IPS-15b (cell line): ENCODE results near the gene NRG3.

ENCODE experiments used
- H3K27me3 ChIP-seq: one replicate; pipeline ENCODE4 v1.6.1; 2013; ENCODE audit warnings: low read length; ENCODE audit not compliant: control insufficient read depth, insufficient read depth
- H3K36me3 ChIP-seq: one replicate; pipeline ENCODE4 v1.6.1; 2013; ENCODE audit warnings: low read length; ENCODE audit not compliant: control insufficient read depth, insufficient read depth
- H3K4me1 ChIP-seq: one replicate; pipeline ENCODE4 v1.6.1; 2013; ENCODE audit warnings: mild to moderate bottlenecking, low read length; ENCODE audit not compliant: control insufficient read depth, insufficient read depth
- H3K4me3 ChIP-seq: one replicate; pipeline ENCODE4 v1.5.1; 2013; ENCODE audit warnings: low read depth, low read length
- H3K9ac ChIP-seq: one replicate; pipeline ENCODE4 v1.6.1; 2013; ENCODE audit warnings: low read depth, mild to moderate bottlenecking, low read length
- H3K9me3 ChIP-seq: one replicate; pipeline ENCODE4 v1.6.1; 2013; ENCODE audit warnings: mild to moderate bottlenecking, low read length; ENCODE audit not compliant: control insufficient read depth, insufficient read depth

Gene NRG3

DNA sequence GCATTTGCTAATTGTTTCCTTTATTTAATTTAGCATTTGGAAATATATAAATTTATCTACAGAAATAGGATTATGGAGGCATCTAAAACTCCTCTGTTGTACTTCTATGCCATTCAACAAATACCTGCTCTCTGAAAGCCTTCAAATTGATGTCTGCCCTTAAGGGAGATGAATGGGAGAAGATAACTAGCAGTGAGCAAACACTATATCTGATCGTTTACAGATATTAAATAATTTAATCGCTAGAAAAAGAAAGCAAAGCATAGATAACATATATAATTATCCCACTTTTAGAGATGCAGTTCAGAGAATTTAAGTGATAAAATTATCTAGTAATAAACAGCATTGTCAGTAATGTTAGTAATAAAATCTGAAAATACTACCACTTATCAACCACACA lies 524.9 kb downstream of the NRG3 start:
- no peaks in the 10 kb centered on the region for H3K36me3 ChIP-seq
- H3K9me3 ChIP-seq = no peaks in the 10 kb centered on the region
- no peak overlapping the region for H3K9ac ChIP-seq
- peaks cover 16% of the 10 kb centered on the region for H3K4me1 ChIP-seq
- H3K4me3 ChIP-seq = no peak overlapping the region
- no peaks in the 10 kb centered on the region for H3K27me3 ChIP-seq

DNA sequence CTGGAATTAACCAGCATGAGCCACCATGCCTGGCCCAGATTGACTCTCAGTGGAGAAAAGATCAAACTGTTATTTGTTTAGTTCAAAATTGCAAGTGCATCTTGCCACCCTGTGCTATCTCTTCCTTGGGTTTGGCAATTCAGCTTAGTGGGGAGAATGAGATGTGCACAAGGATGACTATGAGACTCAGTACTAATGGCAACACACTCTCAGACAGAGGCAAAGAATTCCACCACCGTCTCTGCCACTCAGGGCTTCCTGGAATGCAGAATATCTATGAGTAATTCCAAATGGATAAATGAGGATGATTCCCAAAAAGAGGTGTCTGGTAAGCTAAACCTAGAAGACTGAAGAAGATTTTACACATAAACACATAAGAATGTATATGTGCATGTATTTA lies 525.8 kb downstream of the NRG3 start:
- H3K4me3 ChIP-seq = no peak overlapping the region
- H3K27me3 ChIP-seq = no peaks in the 10 kb centered on the region
- H3K9ac ChIP-seq = no peak overlapping the region
- peaks cover 16% of the 10 kb centered on the region for H3K4me1 ChIP-seq
- no peaks in the 10 kb centered on the region for H3K36me3 ChIP-seq
- no peaks in the 10 kb centered on the region for H3K9me3 ChIP-seq

DNA sequence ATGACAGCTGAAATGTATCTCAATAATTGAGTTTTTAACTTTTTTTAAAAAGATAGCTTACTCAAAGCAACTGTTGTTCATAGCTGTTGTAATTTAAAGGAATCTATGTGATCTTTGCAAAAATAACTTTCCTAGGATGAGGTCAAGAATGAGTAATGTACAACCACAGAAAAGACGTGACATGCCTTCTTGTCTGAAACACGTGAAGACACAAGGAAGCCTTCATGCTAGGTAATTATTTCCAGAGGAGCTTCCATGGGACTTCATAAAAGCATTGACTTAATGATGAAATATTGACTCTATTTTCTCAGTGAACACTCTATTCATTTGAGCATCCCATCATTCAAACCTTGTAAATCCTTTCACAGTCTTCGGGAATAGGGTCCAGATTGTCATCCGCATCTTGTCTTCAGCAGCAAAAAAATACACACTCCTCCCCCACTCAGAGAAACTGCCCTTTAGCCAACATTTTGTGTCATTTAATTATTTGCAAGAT lies 528.0 kb downstream of the NRG3 start:
- H3K4me3 ChIP-seq = no peak overlapping the region

DNA sequence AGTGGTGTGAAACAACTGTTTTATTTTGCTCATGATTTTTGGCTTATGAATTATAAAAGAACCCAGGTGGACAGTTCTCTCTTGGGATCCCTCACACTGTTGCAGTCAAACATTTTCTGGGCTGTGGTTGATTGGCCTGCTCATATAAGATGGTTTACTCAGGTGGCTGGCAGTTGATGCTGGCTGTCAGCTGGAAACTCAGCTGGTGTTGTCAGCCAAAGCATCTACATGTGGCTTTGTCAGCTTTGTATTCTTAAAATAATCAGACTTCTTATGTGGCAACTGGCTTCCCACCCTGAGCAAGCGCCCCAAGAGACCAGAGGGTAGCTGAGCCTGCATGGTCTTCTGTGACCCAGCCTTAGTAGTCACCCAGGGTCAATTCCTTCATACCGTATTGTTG lies 534.7 kb downstream of the NRG3 start:
- H3K4me1 ChIP-seq = no peaks in the 10 kb centered on the region
- no peaks in the 10 kb centered on the region for H3K27me3 ChIP-seq
- no peak overlapping the region for H3K9ac ChIP-seq
- no peaks in the 10 kb centered on the region for H3K36me3 ChIP-seq
- H3K9me3 ChIP-seq = no peaks in the 10 kb centered on the region
- H3K4me3 ChIP-seq = no peak overlapping the region

More for the DNA sequence above, 528.0 kb downstream of the NRG3 start:
- H3K27me3 ChIP-seq = no peaks in the 10 kb centered on the region
- H3K36me3 ChIP-seq = no peaks in the 10 kb centered on the region
- peaks cover 2% of the 10 kb centered on the region for H3K4me1 ChIP-seq
- no peak overlapping the region for H3K9ac ChIP-seq
- H3K9me3 ChIP-seq = no peaks in the 10 kb centered on the region

DNA sequence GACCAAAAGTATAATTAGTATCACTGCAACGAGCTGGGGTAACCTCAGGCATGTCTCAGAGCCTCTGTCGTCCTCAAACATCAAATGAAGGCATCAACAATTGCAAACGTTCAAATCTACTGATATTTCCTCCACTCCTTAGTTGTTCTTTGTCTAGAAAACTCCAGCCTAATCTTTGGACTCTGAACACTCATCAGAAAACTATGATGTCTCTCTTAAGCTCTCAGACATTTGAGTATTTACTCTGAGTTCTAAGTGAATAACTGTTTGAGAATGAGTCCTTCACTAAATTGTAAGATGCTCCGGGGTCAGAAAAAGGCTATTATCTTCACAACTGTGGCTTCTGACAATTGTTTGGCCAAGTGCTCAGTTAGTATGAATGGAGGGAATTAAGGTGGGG lies 536.4 kb downstream of the NRG3 start:
- no peak overlapping the region for H3K4me3 ChIP-seq
- no peaks in the 10 kb centered on the region for H3K36me3 ChIP-seq
- no peak overlapping the region for H3K9ac ChIP-seq
- H3K27me3 ChIP-seq = no peaks in the 10 kb centered on the region
- no peaks in the 10 kb centered on the region for H3K4me1 ChIP-seq
- H3K9me3 ChIP-seq = no peaks in the 10 kb centered on the region

DNA sequence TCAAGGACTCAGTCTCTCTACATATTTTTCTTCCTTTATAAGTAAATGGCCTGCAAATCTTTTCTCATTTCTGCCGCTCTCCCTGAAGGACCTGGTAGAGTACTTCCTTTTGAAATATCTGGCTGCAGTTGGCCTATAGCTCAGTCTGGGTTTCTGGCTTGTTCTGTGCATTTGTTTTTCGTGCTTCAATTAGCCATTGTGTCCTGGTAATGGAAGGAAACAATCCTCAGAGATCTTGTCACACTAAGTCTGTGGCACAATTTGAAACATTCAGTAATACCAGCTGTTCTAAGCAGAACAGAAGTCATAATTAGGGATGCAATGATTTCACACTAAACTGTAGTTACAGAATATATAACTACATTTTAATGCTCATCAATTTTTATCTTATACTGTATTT lies 545.0 kb downstream of the NRG3 start:
- H3K9me3 ChIP-seq = no peaks in the 10 kb centered on the region
- H3K27me3 ChIP-seq = no peaks in the 10 kb centered on the region
- no peak overlapping the region for H3K4me3 ChIP-seq
- H3K36me3 ChIP-seq = no peaks in the 10 kb centered on the region
- H3K9ac ChIP-seq = no peak overlapping the region
- H3K4me1 ChIP-seq = peaks cover 2% of the 10 kb centered on the region

DNA sequence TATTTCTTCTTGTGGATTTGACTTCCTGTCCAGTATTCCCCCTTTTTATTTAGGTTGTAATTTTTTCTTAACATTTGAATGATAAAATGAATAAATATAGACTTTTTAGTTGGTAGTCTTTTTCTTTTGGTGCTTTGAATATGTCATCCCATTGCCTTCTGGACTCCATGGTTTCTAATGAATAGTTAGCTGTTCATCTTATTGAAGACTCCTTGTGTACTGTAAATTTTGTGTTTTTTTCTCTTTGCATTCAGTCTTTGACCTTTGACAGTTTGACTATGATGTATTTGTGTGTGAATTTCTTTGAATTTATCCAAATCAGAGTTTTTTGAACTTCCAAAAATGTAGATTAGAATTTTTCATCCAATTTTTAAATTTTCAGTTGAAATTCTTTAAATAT lies 554.3 kb downstream of the NRG3 start:
- no peak overlapping the region for H3K4me3 ChIP-seq
- H3K9ac ChIP-seq = no peak overlapping the region
- H3K9me3 ChIP-seq = no peaks in the 10 kb centered on the region
- H3K36me3 ChIP-seq = no peaks in the 10 kb centered on the region
- no peaks in the 10 kb centered on the region for H3K4me1 ChIP-seq
- no peaks in the 10 kb centered on the region for H3K27me3 ChIP-seq

DNA sequence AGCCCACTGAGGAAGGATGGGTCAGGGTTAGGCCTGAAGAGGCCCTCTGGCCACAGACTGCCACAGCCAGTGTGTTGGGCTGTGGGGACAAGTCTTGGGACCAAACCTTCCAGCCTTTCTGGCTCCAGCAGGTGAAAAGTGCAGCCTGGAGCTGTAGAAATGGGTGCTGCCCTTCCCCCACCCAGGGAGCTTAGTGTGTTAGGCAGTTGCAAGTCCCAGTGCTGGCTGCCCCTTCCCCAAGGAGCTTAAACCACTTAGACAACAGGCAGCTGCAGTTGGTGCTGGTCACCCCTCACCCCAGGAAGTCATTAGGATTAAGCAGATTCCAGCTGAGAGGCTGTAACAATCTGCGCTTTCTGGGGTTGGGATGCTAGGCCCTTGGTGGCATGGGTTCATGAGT lies 563.3 kb downstream of the NRG3 start:
- Histone ChIP-seq H3K36me3 (no peaks in the 10 kb centered on the region), H3K9ac (no peak overlapping the region), H3K4me1 (no peaks in the 10 kb centered on the region), H3K4me3 (no peak overlapping the region), H3K9me3 (no peaks in the 10 kb centered on the region), H3K27me3 (no peaks in the 10 kb centered on the region)

DNA sequence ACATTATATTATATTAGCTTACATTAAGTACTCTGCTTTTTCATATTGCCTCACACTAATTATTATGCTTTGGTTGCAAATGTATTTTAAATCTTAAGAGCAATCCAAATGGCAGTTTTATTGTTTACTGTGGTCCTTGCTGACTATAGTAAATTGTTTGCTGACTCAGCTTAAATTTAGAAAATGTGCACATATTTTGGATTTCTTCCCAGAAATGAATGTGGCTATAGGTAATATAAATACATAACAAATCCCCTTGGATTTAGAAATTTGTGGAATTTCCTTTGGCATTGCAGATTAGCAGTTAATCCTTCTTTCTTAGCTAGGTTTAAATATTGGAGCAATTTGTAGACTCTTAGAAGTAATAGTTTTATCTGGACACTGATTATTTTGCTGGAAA lies 565.8 kb downstream of the NRG3 start:
- no peak overlapping the region for H3K4me3 ChIP-seq
- no peaks in the 10 kb centered on the region for H3K27me3 ChIP-seq
- no peaks in the 10 kb centered on the region for H3K9me3 ChIP-seq

DNA sequence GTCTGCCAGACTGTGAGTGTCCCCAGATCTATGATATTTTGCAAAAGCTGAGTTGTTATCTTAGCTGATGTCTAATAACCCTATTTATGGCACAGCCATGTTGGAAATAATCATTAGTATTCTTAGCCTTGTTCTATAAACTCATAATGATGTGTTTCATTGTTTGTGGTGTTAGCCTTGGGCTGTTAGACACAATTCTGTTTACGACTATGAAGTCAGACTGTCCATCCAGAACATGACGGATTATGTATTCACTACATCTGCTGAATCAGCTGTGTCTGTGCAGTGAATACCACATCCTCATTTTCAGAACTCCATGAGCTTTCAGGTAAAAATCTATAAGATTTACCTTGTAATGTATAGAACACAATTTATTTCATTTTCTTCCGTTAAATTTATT lies 577.1 kb downstream of the NRG3 start:
- Histone ChIP-seq H3K4me3 (no peak overlapping the region), H3K27me3 (no peaks in the 10 kb centered on the region), H3K9ac (no peak overlapping the region), H3K4me1 (no peaks in the 10 kb centered on the region), H3K9me3 (no peaks in the 10 kb centered on the region), H3K36me3 (no peaks in the 10 kb centered on the region)

More for the DNA sequence above, 565.8 kb downstream of the NRG3 start:
- no peak overlapping the region for H3K9ac ChIP-seq
- no peaks in the 10 kb centered on the region for H3K4me1 ChIP-seq
- no peaks in the 10 kb centered on the region for H3K36me3 ChIP-seq

DNA sequence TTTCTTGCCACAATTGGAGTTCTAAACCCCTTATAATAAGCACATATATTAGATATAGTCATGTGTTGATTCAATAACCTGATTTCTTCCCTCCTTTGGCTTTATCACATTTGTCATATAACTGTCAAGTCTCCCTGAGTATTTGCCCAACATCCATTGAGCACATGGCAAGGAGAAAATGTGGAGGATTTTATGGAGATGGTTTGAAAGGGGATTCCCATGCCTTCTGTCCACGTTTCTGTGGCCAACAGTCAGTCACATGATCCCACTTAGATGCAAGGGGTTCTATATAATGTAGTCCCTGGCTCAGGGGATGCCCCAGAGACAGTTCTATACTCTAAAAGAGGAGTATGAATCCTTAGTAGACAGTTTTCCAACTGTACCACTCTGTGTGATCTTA lies 577.7 kb downstream of the NRG3 start:
- no peaks in the 10 kb centered on the region for H3K4me1 ChIP-seq
- H3K9ac ChIP-seq = no peak overlapping the region
- no peaks in the 10 kb centered on the region for H3K27me3 ChIP-seq
- no peaks in the 10 kb centered on the region for H3K9me3 ChIP-seq
- H3K4me3 ChIP-seq = no peak overlapping the region
- no peaks in the 10 kb centered on the region for H3K36me3 ChIP-seq

DNA sequence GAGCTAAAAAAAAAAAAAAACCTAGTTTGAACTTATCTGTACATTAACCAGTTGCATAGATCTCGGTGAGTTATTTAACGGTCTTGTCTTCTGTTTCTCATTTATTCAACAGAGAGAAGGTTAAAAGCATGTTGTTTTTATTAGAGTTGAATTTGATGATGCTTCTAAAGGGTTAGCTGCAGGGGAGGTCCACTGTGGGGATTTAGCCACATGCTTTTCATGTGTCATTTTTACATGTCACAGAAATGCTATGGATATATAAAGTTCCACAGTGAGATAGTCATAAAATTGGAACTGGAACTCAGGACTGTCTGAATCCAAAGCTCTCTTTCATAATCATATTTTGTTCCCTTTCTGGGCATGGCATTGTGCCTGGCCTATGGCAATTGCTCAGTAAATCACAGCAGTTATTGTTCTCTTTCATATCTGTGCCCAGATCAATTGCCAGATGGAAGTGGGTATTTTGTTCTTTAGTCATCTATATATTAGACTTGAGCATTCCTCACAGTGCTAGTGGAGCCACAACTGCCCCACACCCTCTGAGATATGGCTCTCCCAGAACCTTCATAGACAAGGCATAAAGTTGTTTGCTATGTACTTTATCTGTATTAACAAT lies 578.8 kb downstream of the NRG3 start:
- Histone ChIP-seq H3K4me1 (no peaks in the 10 kb centered on the region), H3K36me3 (no peaks in the 10 kb centered on the region)

More for the DNA sequence above, 578.8 kb downstream of the NRG3 start:
- H3K4me3 ChIP-seq = no peak overlapping the region
- H3K9me3 ChIP-seq = no peaks in the 10 kb centered on the region
- no peak overlapping the region for H3K9ac ChIP-seq
- H3K27me3 ChIP-seq = no peaks in the 10 kb centered on the region
